Ramos (cell line): ENCODE data around the gene CACNA1D.
"Not testable (repeated sequence)": the region's sequence is repeated elsewhere in the genome, so short reads cannot be mapped to it uniquely, and the experiment has no call there.

Source experiments
- in situ Hi-C: fragments of 300-500 bp; cut with MboI; formaldehyde crosslinking; loops from one replicate; pipeline ENCODE4 v1.14.3; 2022; ENCODE audit warnings: low sequenced_read_pairs; ENCODE audit not compliant: unreplicated experiment

CACNA1D gene

DNA sequence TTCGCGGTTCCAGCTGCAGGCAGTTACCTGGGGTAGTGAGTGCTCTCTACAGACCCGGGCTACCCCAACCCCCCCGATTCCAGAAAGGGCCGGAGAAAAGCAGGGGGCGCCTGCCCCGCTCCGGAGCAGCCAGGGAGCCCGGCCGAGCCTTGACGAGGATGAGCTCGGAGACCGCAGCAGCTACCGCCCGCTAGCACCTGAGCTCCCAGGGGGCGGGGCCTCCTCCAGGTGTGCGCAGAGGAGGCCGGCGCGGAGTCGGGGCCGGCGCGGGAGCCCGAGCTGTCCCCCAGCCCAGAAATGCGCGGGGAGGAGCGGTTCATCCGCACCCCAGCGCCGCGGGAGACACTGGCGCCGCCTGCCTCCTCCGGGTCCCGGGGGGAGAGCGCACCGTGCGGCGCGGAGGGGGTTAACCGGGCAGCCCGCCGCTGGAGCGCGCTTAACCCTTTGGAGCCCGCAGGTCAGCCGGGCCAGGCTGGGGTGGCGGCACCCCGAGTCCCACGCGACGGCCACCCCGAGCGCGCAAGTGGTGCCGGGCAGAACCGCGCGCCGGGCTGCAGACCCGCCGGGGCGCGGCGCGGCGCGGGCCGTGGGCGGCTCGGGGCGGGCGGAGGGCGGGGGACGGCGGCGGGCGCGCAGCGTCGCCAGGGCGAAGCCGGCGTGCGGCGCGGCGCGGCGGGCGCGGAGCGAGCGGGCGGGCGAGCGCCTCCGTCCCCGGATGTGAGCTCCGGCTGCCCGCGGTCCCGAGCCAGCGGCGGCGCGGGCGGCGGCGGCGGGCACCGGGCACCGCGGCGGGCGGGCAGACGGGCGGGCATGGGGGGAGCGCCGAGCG lies at the start of gene CACNA1D:
CACNA1D (plus strand) TSS at position 649 of the 829 bp plus-strand sequence. CDS start 556 bp downstream, outside the sequence.
- in situ Hi-C loops = no loop called here

DNA sequence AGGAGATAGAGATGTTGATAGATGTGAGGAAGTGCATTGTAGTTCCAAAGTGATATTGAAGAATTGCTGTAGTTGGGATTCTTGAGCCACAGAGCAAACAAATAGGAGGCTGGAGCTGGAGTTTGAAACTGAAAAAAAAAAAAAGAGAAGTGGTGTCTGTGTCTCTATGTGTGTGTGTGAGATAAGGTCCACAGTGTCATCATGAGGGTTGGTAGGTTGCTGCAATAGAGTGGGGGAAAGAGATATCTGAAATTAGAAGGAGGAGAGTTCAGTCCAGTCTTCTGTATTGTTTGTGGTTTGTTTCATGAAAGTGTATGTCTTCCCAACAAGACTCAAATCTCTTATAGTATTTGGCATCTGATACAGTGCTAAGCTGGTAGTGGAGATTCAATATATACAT lies 37.3 kb upstream of the CACNA1D start:
- in situ Hi-C loops = no loop called here

DNA sequence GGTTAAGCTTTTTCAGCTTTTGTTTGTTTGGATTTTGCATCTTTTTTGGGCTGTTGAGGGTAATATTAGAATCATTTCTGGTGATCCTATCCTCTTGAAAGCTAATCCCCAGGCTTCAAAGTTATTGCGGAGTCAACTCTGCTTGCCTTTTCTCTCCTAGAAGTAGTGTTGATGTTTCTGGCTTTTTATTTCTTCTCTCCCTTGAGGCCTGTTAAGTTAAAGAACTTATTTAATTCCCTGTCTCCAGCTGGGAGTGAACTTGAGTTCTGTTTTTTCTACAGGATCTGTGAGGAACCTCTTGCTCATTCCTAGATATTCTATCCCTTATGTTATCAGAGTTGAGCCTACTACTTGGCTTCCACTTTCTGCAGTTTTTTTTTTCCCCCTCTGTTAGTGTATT lies 34.1 kb upstream of the CACNA1D start:
- in situ Hi-C loops = no loop called here

DNA sequence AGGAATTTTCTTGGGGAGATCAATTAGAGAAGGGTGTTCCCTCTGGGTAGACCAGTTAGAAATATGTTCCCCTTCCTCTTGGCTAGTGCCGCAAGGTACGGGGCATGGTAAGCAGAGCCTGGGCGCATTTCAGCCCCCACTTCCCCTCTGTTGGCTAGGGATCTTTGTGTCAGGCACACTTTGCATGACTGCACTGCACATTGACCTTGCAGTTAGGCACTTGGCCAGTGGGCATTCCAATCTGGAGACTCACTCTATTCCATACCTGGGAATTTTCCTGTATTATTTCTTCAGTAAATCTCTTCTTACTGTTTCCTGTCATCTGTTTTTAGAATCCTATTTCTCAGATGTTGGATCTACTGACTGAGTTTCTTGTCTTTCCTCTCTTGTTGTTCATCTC lies 30.0 kb upstream of the CACNA1D start:
- in situ Hi-C loops = no loop called here

DNA sequence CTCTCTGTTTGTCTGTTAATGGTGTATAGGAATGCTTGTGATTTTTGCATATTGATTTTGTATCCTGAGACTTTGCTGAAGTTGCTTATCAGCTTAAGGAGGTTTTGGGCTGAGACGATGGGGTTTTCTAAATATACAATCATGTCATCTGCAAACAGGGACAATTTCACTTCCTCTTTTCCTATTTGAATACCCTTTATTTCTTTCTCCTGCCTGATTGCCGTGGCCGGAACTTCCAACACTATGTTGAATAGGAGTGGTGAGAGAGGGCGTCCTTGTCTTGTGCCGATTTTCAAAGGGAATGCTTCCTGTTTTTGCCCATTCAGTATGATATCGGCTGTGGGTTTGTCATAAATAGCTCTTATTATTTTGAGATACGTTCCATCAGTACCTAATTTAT lies 24.7 kb upstream of the CACNA1D start:
- in situ Hi-C loops = not testable (repeated sequence)

DNA sequence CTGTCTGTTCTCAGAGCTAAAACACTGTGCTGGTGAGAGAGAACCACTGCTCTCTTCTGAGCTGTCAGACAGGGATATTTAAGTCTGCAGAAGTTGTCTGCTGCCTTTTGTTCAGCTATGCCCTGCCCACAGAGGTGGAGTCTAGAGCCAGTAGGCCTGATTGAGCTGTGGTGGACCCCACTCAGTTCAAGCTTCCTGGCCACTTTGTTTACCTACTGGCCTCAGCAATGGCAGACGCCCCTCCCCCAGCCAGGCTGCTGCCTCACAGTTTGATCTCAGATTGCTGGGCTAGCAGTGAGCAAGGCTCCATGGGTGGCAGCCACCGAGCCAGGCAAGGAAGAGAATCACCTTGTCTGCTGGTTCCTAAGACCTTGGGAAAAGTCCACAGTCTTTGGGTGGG lies 21.0 kb upstream of the CACNA1D start:
- in situ Hi-C loops = no loop called here

DNA sequence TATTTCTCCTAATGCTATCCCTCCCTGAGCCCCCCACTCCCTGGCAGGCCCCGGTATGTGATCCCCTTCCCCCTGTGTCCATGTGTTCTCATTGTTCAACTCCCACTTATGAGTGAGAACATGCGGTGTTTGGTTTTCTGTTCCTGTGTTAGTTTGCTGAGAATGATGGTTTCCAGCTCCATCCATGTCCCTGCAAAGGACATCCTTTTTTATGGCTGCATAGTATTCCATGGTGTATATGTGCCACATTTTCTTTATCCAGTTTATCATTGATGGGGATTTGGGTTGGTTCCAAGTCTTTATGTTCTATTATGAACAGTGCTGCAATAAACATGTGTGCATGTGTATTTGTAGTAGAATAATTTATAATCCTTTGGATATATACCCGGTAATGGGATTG lies 18.0 kb upstream of the CACNA1D start:
- in situ Hi-C loops = not testable (repeated sequence)

DNA sequence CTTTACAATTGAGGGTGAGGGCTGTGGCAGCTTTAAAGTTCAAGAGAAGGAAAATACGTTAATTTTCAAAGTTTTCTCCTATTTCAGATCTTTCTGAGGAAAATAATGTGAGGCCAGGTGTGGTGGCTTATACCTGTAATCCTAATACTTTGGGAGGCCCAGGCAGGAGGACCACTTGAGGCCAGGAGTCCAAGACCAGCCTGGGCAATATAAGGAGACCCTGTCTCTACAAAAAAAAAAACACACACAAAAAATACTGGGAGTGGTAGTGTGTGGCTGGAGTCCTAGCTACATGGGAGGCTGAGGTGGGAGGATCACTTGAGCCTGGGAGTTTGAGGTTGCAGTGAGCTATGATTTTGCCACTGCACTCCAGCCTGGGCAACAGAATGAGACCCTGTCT lies 16.7 kb upstream of the CACNA1D start:
- in situ Hi-C loops = not testable (repeated sequence)

DNA sequence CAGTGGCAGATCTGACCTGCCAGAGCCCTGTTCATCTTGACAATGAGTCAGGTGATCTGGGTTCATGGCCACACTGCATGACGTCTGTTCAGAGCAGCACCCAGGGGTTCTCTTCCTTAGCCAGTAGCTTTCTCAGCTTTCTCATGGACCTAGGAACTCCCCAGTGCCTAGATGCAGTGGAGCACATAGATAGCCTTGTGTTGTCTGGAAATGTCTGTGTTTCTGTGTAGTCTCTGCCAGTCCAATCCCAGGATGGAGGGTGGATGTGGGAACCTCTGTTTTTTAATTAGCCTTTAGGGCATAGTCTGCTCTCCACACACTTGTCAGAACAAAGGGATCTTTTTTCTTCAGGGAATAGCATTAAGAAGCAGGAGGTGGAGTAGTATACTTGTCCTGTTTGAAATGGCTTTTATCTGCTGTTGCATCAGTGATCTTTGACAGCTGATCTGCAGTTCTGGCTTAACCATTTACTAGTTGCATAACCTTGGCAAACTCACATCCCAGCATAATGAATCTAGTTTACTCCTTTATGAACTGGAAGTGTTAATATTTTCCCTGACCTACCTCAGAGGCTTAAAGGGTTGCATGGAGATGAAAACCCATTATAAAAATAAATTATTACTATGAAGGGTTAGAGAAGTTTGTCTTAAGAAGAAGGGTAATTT lies 16.1 kb upstream of the CACNA1D start:
- in situ Hi-C loops = no loop called here

DNA sequence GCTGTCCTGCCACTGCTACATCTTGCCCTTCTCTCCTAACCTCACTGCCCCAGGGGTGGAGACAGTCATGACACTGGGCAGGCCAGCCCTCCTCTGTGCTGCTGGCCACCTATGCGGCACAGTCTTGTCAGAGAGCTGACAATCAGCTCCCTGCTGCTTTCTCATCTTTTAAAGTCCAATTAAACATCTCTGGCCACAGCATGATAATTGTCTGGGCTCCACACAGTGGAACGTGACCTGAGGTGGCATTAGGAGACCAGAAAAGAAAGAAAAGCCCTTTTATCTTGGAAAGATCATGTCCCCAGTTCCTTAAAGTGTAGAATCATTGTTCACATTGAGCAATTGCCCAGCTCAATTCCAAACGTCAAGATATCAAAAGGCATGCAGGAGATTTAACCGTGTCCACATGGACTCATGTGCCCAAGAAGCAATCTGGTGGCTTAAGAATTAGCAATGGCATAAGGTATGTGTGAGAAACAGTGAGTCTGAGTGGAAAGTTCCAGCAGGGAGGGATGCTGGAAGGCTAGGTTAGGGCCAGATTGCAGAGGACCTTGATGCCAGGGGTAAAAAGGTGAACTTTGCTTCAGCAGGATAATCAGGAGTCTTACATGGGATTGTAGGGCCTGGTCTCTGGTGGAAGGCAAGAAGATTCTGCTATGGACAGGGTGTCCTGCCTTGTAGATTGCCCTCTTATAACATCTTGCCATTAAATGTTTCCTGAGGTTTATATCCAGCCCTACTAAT lies 15.3 kb upstream of the CACNA1D start:
- in situ Hi-C loops = no loop called here

DNA sequence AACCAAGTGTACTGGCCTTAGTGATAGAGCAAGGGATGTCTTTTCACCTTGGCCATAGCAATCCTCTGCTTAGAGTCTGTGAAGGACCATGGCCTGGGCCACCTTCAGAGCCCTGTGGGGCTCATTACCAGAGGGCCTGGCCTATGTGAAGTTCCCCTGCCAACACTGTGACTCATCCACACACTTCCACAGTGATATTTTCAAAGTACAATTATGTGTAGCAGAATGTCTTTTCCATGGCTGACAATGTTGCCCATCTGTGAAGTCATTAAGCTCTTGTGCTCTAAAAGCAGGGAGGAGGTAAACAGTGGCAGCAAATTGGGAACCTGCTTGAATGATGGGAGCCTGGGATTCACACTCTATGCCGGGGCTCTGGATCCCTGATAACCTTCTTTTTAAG lies 12.2 kb upstream of the CACNA1D start:
- in situ Hi-C loops = no loop called here

DNA sequence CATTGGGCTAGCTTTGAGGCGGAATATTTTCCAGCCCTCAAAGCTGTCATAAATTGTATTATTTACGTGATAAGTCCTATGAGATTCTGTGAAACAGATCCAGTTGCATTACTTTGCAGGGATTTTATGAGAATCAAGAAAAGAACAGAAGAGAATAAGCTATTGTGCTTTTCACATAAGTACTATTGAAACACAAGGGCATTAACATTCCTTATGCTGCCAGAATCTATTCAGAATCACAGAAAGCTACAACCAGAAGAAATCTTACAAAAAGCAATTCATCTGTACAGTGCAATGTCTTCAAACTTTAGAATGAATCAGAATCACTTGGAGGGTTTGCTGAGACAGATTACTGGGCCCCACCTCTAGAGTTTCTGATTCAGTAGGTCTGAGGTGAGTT lies 10.6 kb upstream of the CACNA1D start:
- in situ Hi-C loops = no loop called here

DNA sequence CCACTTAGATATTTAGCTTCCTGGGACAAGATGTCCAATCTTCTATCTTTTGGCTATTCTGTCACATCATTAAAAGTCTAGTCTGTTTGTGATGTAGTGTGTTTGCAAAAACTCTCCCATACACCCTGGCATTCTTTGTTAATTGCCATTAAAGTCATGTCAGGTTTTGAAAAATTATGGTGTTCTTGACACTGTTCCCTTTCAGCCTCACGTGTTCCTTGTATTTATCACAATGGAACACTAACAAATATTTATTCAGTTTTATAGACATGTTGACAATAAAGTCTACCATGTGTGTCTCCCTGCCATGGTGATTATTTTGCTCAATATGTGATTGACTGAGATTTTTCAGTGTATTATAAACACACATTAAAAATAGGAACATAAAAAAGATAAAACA lies 9.4 kb upstream of the CACNA1D start:
- in situ Hi-C loops = no loop called here

DNA sequence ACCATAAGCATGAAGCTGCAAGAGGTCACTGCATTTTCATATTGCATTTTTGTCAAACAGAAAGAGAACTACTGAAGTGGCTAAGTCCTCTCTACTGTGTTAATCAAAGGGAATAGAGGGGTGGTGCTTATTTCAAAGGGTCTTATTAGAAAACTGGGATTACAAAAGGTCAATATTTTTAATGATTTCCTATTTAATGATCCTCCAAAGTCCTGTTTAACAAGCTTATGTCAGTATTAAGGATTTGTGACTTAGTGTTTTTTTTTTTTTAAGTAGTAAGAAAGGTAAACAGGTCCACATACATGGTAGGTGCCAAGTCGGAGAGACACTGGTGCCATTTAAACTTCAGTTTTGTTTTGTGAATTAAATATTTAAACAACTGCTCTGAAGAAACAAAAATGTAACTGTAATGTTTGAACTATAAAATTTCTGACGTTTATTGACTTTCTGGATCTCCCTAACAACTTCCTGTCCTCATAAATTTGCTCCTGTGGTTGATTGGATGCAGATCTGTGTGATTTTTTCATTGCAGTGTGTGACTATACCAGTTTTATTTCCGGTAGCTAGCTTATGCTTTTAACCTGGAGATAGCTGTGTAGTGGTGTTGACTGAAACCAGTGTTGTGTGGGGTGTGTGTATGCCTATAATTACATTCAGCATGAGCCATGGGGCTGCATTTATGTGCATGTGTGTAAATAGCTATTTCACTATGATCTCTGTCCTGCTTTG lies 8.6 kb upstream of the CACNA1D start:
- in situ Hi-C loops = no loop called here

DNA sequence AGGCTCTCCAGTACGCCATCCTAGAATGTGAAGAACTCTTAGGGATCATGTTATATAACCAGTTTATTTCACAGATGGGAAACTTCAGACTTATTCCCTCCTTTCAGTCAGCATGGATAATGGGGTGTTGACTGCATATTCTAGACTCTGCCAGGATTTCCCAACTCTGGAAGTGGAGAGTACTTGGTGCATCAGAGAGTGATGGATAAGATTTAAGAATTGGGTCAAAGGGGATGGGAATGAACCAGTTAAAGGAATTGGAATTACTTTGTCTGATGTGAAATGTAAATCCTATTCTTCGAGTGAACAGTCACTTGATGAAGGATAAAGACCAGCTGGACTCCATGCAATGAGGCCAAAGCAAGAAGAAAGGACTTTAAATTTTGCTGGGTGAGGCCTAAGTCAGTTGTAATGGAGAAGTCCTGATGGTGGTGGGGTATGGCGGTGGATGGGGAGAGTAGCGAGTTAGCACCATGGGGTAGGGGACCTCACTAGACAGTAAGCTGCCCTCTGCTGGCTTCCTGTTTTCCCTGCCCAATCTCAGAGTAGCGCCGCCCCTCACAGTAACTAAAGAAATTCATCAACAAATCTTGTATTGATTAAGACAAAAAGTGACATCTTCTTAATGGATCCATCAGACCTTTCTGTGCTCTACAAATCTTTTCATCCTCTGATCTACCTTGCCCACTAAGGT lies 7.3 kb upstream of the CACNA1D start:
- in situ Hi-C loops = no loop called here

DNA sequence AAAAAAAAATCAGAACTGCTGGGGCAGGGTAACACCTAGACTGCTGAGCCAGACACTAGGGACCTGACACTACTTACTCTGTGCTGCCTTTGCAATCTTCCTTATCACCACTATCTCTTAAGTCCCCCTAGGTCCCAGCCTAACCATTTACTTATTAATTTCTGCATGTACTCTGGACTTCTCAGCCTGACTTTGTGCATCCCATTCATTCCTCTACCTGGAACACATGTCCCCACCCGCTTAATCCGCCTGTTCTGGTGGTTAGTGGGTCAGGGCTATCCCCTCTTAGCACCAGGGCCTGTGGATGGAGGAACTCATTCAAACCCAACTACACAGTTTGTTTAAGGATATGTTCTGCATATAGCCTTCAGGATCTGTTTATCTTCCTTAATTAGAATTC lies 5.0 kb upstream of the CACNA1D start:
- in situ Hi-C loops = no loop called here

DNA sequence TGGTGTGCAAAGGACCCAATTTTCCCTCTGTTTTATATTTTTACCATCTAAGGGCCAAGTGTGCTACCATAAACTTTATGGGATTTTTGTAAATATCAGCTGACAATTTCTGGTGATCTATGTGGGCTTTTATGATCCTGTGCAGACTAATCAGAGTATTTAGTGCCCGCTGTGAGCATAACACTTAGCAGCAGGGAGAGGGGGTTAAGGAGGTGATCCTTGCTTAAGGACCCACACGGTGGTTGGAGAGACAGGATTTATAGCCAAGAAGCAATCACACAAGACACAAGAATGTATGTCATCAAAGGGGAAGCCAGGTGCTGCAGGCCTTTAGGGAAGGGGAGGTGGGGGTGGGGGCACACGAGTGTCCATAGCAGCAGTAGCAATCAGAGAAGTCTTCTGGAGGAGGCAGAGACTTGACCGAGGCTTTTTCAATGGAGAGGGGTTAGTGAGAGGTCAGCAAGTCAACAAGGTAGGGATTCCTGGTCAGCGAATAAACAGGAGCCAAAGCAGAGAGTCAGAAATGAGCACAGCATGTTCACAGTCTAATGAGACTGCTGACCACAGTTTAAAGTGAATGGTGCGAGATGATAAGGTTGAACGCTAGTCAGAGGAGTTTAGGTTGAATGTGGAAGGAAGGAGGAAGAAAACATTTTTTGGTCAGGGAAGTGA lies 4.5 kb upstream of the CACNA1D start:
- in situ Hi-C loops = no loop called here

DNA sequence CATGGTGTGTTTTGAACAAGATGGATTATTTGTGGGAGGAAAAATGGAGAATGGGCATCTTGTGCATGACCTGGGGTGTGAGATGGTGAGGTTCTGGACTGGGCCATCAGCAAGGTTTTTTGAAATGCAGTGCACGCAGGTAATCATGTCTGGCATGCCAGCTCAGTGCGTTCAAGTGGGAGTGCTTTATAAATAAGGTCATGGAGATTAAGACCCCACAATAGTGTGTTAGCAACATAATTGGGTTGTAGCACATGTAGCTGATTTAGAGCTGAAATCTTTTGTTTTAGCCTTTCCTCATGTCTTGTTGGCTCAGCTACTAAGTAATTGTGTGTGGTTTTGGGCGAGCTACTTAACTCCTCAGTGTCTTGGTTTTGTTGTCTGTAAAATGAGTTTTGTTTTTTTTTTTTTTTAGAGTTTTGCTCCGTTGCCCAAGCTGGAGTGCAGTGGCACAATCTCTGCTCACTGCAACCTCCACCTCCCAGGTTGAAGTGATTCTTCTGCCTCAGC lies 3.9 kb upstream of the CACNA1D start:
- in situ Hi-C loops = no loop called here

DNA sequence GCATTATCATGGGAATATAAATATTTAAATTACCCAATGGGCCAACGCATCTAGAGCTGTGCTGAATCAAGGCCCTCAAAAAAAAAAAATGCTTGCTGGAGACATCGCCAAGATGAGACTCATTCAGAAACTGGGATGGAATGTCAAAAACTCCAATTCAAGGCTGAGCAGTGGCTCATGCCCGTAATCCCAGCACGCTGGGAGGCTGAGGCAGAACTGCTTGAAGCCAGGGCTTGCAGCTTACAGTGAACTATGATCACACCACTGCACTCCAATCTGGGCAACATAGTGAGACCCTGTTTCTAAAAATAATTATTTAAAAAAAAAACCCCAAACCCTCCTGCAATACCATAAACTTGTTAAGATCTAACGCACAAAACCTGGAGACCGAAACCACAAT lies 3.1 kb upstream of the CACNA1D start:
- in situ Hi-C loops = no loop called here
